GM19467 (cell line): ENCODE data around the gene SBNO2.

Source experiments
- ATAC-seq: cut with Tn5 transposase; IDR thresholded peaks from one replicate; pipeline ENCODE4 v1.9.1; 2021; ENCODE audit warnings: mild to moderate bottlenecking, moderate library complexity; ENCODE audit not compliant: unreplicated experiment

Gene SBNO2

GRCh38 chr19:1093330-1093729 is 80.7 kb downstream of the SBNO2 start:
- ATAC-seq: no peak

GRCh38 chr19:1091544-1092175 is 82.4 kb downstream of the SBNO2 start:
- no peak for ATAC-seq

DNA sequence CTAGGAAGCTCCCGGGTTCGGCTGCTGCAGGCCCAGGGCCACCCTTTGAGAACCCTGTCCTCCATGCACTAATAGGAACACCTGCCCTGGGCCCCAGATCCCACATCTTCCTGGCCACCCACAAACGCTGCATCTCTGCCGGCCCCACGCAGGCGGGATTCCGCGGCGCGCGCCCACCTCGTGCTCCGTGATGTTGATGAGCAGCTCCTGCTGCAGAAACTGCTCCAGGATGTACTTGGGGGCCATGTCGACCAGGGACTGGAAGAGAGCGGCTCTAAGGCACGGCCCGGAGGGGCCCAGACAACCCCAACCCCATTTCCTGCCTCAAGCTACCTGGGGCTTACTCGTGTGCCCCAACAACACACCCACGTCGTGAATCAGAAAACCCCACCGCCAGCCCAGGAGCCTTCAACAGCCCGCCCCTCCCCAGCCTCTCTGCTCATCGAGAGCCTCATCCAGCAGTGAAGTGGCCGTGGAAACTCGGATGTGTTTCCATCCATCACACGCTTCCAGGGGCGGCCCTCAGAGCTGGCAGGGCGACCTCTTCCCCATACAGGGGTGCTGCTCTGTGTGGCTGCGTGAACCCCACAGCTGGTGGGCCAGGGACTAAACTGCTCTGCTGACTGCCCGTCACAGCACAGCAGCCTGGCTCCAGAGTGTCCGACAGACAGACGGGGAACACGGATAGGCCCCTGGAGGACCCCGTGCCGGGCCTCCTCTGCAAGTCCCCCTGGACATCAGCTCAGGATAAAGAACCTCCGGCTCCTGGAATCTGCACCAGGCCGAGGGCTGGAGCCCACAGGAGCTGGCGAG is 83.1 kb downstream of the SBNO2 start:
- ATAC-seq: no peak

DNA sequence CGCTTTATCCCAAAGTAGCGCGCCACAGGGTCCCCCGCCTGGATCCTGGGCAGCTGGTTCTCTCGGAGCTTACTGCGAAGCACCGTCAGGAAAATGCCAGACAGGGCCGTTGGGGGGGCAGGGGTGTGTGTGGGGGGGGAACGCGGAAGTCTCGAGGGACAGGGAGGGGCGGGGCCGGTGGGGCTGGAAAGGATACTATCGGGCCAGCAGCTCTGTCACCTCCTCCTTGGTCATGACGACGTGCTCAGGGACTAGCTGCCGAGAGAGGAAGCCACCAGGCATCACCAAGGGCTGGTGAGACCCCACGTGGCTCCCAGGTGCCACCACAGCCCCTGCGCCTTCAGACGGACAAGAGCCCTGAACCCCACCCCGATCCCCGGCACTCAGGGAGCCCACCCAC is 84.2 kb downstream of the SBNO2 start:
- ATAC-seq: no peak

DNA sequence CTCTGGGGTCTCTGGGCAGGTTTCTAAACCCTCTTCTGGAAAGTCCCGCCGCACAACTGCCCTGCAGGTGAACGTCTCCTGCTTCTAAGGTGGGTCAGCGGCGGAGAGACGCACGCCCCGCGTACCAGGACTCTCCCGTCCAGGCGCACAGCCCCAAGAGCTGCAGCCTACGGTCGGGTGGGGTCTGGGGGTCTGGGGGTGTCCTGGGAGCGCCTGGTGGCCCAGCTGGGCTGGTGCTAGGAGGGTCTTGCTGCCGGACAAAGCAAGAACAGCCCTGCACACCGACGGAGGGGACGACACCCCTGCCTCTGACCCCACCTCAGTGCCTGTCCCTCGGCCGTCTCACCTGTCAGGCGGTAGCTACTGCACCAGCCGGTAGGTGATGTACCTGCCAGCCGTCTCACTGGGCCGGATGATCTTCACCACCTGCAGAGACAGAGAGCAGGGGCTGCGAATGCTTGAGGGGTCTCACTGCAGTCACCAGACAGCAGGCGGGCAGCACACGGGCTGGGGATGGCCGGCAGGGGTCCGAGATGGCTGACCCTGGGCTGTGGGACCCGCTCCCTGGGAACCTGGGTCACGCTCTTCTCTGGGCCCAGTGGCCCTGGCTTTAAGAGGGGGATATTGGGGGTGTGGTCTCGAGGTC is 84.8 kb downstream of the SBNO2 start:
- no peak for ATAC-seq

- no peak for ATAC-seq
Observed at GRCh38 chr19:1088416-1089010, 85.6 kb downstream of the SBNO2 start.

- no peak for ATAC-seq
Observed at GRCh38 chr19:1087813-1088415, 86.2 kb downstream of the SBNO2 start.

GRCh38 chr19:1086613-1087012 is 87.5 kb downstream of the SBNO2 start:
- ATAC-seq: no peak

DNA sequence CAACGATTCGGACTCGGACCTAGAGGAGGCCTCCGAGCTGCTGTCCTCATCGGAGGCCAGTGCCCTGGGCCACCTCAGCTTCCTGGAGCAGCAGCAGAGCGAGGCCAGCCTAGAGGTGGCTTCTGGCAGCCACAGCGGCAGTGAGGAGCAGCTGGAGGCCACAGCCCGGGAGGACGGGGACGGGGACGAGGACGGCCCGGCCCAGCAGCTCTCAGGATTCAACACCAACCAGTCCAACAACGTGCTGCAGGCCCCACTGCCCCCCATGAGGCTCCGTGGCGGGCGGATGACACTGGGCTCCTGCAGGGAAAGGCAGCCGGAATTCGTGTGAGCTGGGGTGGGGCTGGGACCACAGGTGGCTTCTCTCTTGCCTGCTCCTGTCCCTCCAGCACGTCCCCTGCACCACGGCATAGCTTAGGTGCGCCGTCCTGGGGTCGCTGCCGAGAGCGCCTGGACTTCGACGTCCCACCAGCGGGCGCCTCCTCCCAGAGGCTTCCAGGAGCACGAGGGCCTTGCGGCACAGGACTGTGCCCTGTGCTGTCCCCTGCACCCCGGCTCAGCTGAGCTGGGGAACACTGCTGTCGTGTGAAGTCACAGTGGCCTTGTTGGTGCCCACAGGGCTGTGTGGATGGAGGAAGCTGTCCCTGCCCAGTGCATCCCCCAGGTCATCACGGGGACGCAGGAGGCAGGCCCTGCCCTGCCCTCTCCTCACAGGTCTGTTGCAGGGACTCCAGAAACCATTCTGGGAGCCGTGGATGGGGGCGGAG is 88.2 kb downstream of the SBNO2 start:
- ATAC-seq: no peak

DNA sequence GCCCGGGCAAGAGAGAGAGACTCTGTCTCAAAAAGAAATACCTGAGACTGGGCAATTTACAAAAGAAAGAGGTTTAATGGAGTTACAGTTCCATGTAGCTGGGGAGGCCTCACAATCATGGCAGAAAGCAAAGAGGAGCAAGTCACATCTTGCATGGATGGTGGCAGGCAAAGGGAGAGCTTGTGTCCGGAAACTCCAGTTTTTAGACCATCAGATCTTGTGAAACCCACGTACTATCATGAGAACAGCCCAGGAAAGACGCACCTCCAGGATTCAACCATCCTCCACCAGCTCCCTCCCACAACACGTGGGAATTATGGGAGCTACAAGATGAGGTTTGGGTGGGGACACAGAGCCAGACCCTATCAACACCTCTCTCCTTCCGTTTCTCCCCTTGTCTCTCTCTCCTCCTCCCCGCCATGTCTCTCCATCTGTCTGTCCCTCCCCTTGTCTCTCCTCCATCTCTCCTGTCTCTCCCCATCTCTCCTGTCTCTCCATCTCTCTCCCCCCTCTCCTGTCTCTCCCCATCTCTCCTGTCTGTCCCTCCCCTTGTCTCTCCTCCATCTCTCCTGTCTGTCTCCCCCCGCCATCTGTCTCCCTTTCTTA is 88.9 kb downstream of the SBNO2 start:
- no peak for ATAC-seq

DNA sequence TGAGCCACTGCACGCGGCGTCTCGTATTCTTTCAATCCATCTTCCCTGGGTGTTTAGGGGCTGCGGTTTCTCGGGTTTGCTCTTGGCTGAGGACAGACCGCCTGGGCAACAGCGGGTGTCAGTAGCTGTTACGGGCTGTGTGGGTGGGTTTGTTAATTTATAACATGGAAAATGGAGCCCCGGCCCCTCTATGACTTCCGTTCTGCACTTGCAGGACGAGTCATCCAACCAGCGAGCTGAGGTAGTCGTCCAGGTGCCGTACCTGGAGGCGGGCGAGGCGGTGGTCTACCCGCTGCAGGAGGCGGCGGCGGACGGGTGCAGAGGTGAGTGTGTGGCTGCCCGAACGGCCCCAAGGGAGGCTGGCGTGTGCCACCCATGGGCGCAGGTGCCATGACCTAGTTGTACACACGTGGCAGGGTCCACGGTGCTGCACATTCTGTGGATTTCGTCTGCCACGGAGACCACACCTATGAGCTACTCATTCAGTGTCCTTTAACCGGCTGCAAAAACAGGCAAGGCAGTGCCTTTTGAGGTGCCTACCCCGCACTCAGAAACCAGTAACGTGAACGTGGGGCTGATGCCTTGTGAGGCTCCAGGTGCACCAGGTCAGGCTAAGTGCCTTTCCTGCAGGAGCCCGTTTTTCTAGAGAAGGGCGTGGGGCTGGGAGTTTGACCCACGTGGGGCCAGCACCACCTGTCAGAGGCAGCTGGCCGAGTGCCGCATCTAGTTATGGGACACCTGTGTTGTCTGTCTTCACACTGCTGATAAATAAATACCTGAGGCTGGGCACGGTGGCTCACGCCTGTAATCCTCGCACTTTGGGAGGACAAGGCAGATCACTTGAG is 89.8 kb downstream of the SBNO2 start:
- no peak for ATAC-seq

DNA sequence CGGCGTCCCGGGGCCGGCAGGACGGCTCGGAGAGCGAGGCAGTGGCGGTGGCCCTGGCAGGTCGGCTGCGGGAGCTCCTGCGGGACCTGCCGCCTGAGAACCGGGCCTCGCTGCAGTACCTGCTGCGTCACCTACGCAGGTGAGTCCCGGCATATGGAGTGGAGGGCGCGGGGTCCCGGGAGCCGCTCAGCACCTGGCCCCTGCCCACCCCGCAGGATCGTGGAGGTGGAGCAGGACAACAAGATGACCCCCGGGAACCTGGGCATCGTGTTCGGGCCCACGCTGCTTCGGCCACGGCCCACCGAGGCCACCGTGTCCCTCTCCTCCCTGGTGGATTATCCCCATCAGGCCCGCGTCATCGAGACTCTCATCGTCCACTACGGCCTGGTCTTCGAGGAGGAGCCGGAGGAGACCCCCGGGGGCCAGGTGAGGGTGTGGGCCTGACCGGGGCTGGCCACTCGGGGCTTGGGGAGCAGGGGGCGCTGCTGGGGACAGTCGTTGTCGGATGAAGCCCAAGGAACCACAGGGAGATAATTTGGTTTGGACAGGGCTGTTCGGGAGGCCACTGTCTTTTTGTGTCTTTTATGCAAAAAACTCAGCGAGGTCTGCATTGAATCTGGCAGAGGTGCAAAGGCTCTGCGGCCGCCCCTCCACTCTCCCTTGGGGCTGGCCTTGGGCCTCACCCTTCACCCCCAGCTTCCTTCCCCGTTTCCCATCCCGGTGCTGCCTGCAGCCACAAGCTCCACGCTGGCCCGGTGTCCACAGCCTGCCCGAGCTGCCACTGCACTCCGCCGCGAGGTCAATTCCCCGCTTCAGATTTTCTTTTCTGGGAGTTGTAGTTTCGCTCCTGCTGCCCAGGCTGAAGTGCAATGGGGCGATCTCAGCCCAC is 90.9 kb downstream of the SBNO2 start:
- ATAC-seq: no peak

- ATAC-seq: no peak
Observed at GRCh38 chr19:1082165-1082927, 91.7 kb downstream of the SBNO2 start.

DNA sequence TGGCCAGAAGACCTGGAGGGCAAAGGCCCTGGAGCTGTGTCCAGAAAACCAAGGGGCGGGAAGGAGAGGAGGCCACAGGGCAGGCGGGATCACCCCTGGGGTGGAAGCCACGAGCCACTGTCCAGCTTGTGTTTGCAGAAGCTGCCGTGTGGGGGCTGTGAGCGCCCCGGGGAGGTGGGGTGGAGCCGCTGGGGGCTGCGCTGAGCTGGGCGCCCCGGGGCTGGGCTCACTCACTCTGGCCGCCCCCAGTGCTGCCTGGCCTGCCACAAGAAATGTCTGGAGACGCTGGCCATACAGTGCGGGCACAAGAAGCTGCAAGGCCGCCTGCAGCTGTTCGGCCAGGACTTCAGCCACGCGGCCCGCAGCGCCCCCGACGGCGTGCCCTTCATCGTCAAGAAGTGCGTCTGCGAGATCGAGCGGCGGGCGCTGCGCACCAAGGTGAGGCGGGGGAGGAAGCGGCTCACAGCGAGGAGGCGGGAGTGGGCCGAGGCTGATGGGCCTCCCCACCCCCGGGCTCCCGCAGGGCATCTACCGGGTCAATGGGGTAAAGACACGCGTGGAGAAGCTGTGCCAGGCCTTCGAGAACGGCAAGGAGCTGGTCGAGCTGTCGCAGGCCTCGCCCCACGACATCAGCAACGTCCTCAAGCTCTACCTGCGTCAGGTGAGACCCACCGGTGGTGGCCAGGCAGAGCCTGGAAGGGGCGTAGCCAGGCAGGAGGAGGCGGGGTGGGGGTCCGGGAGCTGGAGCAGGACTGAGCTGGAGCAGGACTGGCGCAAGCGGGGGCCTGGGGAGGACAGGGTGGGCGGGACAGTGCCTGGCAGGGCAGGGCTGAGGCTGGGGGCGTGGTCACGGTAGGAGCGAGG is 92.5 kb downstream of the SBNO2 start:
- no peak for ATAC-seq

DNA sequence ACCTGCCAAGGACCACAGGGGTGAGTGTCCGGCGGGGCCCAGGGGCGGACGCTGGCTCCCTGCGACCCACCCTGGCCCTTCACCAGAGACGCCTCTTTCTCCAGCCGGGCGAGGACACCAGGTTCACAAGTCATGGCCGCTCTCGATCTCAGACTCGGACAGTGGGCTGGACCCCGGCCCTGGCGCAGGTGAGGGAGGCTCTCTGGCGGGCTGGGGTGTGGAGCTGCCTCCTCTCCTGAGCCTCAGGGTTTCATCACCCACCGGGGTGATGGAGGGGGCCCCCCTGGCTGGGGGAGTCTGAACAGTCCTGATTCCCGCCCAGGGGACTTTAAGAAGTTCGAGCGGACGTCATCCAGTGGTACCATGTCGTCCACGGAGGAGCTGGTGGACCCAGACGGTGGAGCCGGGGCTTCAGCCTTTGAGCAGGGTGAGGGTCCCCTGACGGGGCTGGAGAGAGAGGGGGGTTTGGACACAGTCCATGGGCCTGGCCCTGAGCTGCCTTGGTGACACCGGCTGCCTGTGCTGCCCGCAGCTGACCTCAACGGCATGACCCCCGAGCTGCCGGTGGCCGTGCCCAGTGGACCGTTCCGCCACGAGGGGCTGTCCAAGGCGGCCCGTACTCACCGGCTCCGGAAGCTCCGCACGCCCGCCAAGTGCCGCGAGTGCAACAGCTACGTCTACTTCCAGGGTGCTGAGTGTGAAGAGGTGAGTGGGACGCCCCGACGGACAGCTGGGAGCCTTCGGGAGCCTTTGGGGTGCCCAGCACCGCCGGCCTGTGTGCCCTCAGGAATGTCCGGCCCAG is 93.5 kb downstream of the SBNO2 start:
- ATAC-seq: no peak
